ENCODE results near the gene PRB4.
"Not testable (repeated sequence)": the region's sequence is repeated elsewhere in the genome, so short reads cannot be mapped to it uniquely, and the experiment has no call there.

Gene PRB4

DNA sequence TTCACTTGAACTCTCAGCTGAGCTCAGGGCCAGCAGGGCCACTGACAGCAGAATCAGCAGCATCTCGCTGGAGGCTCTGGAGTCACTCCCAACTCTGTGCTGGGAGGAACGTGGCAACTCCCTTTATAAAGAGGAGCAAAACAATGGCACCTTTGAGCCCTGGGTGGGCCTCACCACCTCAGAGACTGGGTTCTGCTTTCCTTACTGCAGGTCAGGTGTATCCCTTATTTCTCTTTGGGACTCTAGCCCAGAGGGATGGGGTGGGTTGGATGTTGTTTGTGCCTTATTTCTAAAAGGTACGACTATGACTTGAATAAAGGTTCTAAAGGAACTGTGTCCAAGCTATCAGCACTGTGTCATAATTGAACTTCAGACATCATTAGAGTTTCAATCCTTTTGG lies at the start of gene PRB4:
PRB4 (minus strand) TSS at position 101 of the 400 bp plus-strand sequence; CDS start at position 63, 38 bp downstream.
- no peak for DNase-seq

DNA sequence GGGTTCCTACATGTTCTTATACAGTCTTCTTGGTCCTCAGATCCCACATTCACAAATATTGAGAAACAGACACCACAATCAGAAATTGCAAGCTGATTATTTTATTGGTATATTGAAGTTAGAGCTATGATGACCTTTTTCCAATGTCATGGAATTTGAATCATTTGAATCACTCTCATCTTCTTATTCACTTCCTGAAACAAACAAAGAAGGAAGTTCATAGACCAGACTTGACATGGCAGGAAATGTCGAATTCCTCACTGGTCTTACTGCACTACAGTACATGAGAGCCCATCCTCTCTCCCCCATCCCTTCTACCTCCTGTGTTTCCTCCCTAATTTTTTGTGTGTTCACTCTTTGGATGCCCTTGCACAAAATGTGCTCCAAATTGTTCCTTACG lies 41.5 kb upstream of the PRB4 start:
- not testable (repeated sequence) for DNase-seq

DNA sequence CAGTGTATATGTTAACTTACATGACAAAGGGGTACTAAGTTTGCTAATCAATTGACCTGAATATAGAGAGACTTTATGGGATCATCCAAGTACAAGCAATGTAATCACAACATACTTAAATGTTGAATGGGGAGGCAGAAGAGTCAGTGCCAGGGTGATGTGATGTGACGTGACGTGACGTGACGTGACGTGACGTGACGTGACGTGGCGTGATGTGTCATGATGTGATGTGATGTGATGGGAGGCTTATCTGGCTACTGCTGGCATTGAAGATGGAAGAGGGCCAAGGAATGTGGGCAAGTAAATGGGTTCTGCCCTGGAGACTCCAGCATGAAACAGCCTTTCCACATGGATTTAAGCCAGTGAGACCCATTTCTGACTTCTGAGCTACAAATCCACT lies 38.2 kb upstream of the PRB4 start:
- no peak for DNase-seq

DNA sequence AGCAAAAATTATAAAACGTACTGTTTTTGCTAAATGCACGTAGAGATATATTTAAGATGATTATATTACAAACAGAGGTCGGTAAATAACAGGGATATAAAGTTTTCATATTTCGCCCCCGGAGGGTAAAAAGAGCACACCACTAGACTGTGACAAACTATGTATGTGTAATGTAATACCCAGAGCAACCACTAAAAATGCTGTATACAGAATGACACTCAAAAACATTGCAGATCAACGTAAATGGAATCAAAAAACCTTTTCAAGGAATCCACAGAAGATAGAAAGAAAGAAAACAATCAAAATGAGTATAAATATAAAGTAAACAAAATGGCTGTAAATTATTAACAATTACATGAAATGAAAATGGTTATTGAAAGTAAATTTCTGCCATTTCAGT lies 37.6 kb upstream of the PRB4 start:
- DNase-seq: no peak

DNA sequence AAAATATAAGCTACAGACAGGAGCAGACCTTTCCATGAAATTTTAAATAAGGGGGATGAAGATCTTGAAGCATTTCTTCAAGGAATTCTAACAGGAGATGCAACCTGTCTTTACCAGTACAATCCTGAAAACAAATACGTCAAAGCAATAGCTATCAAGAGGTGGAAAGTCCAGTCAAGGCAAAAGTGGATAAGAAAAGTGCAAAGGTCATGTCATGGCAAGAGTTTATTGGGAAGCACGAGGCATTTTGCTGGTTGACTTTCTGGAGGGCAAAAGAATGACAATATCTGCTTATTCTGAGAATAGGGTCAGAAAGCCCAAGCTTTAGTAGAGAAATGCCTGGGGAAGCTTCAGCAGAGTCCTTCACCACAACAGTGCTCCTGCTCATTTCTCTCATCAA lies 34.3 kb upstream of the PRB4 start:
- DNase-seq: no peak

DNA sequence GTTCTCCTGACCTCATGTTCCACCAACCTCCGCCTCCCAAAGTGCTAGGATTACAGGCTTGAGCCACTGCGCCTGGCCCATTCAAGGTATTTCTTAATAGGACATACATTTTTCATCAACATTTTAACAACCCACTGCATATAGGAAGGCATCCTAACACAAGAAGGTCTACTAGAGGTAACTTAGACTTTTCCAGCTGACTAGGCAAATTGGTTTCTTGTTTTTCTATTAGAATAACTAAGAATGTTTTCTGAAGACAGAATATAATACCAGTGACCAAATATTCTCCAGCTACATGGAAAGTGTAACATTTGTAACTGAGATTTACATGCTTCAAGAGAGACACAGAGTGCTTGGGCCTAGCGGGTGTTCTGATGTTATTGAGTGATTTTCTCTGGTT lies 14.2 kb upstream of the PRB4 start:
- no peak for DNase-seq

DNA sequence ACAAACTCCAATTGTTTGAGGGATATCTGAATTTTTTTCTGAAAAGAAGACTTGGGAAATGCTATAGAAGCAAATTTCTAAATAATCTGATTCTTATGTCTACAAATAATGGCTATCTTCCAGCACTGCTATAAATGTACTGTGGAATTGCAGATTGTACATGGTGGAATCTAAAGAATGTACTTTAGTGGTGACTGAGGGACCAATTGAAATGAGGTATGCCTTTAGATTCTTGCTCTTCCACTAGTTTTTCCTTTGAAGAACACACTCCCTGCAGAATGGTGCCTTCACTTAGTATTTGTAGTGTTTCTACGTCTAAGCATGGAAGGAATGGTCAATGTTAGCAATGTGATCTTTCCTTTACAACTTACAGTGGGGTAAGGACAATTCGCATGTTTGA lies 11.7 kb upstream of the PRB4 start:
- DNase-seq: no peak

DNA sequence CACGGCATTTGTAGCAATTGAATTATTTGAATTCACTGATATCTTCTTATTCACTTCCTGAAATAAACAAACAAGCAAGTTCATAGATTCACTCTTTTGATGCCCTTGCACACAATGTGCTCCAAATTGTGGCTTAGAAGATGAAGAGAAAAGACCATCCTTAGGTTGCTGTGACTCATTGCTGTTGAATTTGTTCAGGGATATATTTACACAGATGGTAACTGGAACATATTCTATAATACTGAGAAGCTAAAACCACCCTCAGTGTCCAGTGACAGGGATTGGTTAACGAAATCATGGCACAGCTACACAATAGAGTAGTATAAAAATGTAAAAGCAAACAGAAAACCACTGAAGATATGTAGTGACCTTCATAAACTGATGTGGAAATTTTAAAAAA lies 3.1 kb downstream of the PRB4 start:
- DNase-seq: no peak

DNA sequence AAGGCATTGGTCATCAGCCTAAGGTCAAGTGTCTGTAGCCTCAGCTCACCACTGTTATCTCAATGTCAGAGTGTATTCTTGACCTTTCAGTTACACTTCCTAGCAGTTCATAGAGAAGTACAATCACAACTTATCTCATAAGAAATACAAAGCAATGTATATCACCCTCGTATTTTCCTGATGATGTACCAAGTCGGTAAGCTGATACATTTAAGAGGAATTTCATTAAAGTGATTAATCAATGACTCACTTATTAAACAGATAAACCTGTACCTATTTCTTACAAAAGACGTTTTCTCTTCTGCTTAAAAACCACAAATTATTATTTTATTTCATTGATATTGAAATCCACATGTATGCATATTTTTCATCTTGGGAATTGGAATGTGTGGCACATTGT lies 36.8 kb downstream of the PRB4 start:
- no peak for DNase-seq

DNA sequence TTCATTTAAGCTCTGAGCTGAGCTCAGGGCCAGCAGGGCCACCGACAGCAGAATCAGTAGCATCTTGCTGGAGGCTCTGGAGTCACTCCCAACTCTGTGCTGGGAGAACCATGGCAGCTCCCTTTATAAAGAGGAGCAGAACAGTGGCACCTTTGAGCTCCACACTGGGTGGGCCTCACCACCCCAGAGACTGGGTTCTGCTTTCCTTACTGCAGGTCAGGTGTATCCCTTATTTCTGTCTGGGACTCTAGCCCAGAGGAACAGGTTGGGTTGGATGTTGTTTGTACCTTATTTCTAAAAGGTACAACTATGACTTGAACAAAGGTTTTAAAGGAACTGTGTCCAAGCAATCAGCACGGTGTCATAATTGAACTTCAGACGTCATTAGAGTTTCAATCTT lies 40.6 kb downstream of the PRB4 start, which contains the start of gene PRB3:
PRB3 (minus strand) TSS at position 101 of the 400 bp plus-strand sequence; CDS start at position 63, 38 bp downstream.
- DNase-seq: no peak

DNA sequence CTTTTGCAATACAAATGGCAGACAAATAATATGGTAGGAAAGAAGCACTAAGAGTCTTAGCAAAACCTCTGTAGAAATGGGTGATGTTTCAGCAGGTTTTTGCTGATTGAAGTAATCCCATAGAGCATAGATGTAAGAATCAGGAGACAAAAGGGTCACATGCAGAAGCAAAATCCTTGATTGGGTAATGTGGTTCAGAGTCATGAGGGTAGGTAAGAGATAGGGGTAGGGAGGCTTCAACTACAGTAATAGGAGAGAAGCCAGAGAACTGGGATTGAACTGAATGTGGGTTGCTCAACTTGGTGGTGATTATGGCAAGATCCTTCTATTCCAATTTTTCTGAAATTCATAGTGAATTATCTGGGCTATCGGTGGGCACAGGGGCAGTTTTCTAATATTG lies 45.7 kb downstream of the PRB4 start:
- no peak for DNase-seq

All from activated T-cell treated with anti-CD3 and anti-CD28 coated beads, Interleukin-2, amount 50 U/mL, for 48 hours (primary cell).